ENCODE measurements around the gene NAPB.

DNA sequence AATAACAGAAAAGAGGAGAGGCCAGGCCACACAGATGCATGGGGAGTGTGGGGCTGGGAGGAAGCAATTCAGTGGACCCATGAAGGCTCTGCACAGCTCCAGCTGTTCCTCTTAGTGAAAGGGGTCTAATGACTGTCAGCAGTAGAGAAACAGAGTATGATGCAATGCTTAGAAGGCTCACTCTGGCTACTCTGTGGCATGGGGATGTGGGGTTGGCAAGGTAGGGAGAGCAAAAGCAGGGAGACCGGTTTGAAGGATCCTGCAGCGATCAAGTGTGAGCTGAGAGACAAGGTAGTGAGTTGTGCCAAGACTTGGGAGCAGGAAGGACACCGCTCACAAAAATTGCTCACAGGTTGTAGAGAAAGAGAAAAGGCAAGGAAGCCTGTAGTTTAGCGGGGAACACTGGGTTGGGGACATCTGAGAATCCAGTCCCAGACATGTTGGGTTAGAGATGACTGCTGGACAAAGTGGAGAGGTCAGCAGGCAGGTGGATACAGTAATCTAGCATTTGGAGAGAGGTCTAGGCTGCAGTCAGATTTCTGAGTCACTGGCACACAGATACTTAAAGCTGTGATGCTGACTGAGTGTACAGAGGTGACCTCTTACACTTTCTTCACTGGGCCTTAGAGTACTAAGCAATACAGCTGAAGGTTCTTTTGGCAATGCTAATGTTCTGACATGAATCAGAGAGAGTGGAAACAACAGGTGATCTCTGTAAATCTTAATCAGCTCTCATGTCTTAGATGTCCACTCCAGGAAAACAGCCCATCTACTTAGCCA lies 27.1 kb downstream of the NAPB start:
- TF ChIP-seq POLR2AphosphoS5 (IDR thresholded peaks at IDR 0.05) (no peak), POLR2A (IDR thresholded peaks at IDR 0.05) (no peak), EP300 (IDR thresholded peaks at IDR 0.05; ENCODE audit: low read depth) (no peak)
- TF ChIP-seq, protein P1, sequence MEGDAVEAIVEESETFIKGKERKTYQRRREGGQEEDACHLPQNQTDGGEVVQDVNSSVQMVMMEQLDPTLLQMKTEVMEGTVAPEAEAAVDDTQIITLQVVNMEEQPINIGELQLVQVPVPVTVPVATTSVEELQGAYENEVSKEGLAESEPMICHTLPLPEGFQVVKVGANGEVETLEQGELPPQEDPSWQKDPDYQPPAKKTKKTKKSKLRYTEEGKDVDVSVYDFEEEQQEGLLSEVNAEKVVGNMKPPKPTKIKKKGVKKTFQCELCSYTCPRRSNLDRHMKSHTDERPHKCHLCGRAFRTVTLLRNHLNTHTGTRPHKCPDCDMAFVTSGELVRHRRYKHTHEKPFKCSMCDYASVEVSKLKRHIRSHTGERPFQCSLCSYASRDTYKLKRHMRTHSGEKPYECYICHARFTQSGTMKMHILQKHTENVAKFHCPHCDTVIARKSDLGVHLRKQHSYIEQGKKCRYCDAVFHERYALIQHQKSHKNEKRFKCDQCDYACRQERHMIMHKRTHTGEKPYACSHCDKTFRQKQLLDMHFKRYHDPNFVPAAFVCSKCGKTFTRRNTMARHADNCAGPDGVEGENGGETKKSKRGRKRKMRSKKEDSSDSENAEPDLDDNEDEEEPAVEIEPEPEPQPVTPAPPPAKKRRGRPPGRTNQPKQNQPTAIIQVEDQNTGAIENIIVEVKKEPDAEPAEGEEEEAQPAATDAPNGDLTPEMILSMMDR (IDR thresholded peaks at IDR 0.05) = no peak

Measured in transverse colon (tissue), 4 donors.